ENCODE measurements around the gene METTL26. TPM values are rescaled to one million over a fixed set of nuclear protein-coding genes. Genes with fewer than 3 reads are reported as not detected.

Gene METTL26
- total and polyA plus RNA-seq, 2 of the 8 experiments (the other 6 are each of a cell fraction or from before 2014, with no cell fraction given): 100 to 186 TPM

- TF ChIP-seq SAP30 (IDR thresholded peaks at IDR 0.05; ENCODE audit: insufficient read depth, insufficient replicate concordance, low read length) (no peak), TAF7 (optimal IDR thresholded peaks at IDR 0.05; ENCODE audit: borderline replicate concordance, low read depth, low read length) (peak; percentile 76), EZH2 (IDR thresholded peaks at IDR 0.05; ENCODE audit: low read depth, low read length, severe bottlenecking) (no peak), EGR1 (IDR thresholded peaks at IDR 0.05; ENCODE audit: borderline replicate concordance, low read depth, low read length) (peak; percentile 75; the same call in 1 of the 2 replicates), MAX (IDR thresholded peaks at IDR 0.05) (no peak; the same call in 1 of the 2 replicates), SP1 (IDR thresholded peaks at IDR 0.05; ENCODE audit: low read depth, low read length) (no peak), CTCF (IDR thresholded peaks at IDR 0.05; ENCODE audit: control extremely low read depth in 1 of 3, insufficient read depth in 1 of 3, low read depth in 1 of 3, low read length in 3 of 3) (no peak), SP4 (IDR thresholded peaks at IDR 0.05; ENCODE audit: low read length) (peak; percentile 74; the same call in 1 of the 2 replicates), POU5F1 (IDR thresholded peaks at IDR 0.05; ENCODE audit: low read depth, low read length) (no peak), GABPA (IDR thresholded peaks at IDR 0.05; ENCODE audit: borderline replicate concordance, insufficient read depth, low read length) (peak; percentile 94), CHD1 (IDR thresholded peaks at IDR 0.05; ENCODE audit: low read depth, low read length) (no peak), CBX8 (IDR thresholded peaks at IDR 0.05; ENCODE audit: borderline replicate concordance, low read depth, low read length) (no peak), ATF2 (IDR thresholded peaks at IDR 0.05; ENCODE audit: low read length) (no peak), NRF1 (IDR thresholded peaks at IDR 0.05; ENCODE audit: low read depth, low read length) (no peak), TBP (IDR thresholded peaks at IDR 0.05; ENCODE audit: low read depth, low read length) (peak; percentile 60; the same call in 1 of the 2 replicates), SP2 (IDR thresholded peaks at IDR 0.05; ENCODE audit: low read length) (peak; percentile 51), CBX5 (IDR thresholded peaks at IDR 0.05; ENCODE audit: low read depth, low read length) (no peak), SIRT6 (IDR thresholded peaks at IDR 0.05; ENCODE audit: low read length) (no peak), TCF12 (IDR thresholded peaks at IDR 0.05; ENCODE audit: low read depth, low read length) (no peak), GTF2F1 (IDR thresholded peaks at IDR 0.05; ENCODE audit: borderline replicate concordance, low read depth, low read length) (no peak)
These were observed 47.0 kb downstream of the METTL26 start (continued) for GRCh38 chr16:588889-589657.

All from H1 (cell line).